Measurements from ENCODE around the gene OTUB1. TPM values are rescaled to one million over a fixed set of nuclear protein-coding genes. Genes with fewer than 3 reads are reported as not detected.
"Not testable (repeated sequence)": the region's sequence is repeated elsewhere in the genome, so short reads cannot be mapped to it uniquely, and the experiment has no call there.

OTUB1 gene
- total RNA-seq, 1 donor from 2014 or later, result 51.3 TPM

DNA sequence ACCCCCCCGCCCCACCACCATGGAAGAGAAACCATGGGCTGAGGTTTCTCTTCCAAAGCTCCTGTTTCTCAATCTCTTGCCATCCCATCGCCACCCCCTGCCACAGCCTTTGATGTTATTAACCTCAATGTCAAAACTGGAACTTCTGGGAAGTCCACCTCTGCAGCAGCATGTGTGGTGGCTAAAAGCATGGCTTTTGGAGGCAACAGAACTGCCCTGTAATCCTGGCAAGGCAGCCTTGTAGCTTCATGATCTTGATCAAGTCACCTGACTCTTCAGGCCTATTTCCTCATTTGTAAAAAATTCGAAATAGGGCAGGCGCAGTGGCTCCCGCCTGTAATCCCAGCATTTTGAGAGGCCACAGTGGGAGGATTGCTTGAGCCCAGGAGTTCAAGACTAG is 15.3 kb upstream of the OTUB1 start:
- peaks cover 5% of the 10 kb centered on the region for H3K27me3 Mint-ChIP-seq (ENCODE audit: insufficient read depth, low read depth)
- H4K20me1 ChIP-seq (ENCODE audit: low read depth), result peaks cover 8% of the 10 kb centered on the region

GRCh38 chr11:63973912-63974258 is 12.4 kb upstream of the OTUB1 start:
- H3K27me3 Mint-ChIP-seq (ENCODE audit: insufficient read depth, low read depth); H3K36me3 Mint-ChIP-seq; DNase-seq (ENCODE audit: low spot score); H3K27ac ChIP-seq; H3K9me3 ChIP-seq (ENCODE audit: low read depth); H3K4me2 ChIP-seq; H2AFZ ChIP-seq (replicated peaks); H3K36me3 ChIP-seq; H3K9ac ChIP-seq; H3K9me3 Mint-ChIP-seq: not testable (repeated sequence)
- peaks cover 14% of the 10 kb centered on the region for H3K27me3 ChIP-seq
- H3K79me2 ChIP-seq (ENCODE audit: low read depth), result peaks cover 42% of the 10 kb centered on the region
- peaks cover 30% of the 10 kb centered on the region for H3K4me1 ChIP-seq
- peak overlapping the region; percentile 27 for H3K4me3 ChIP-seq
- Mint-ChIP-seq H3K4me1 (peaks cover 39% of the 10 kb centered on the region), H3K27ac (peak overlapping the region; percentile 100), H3K4me3 (peak overlapping the region; percentile 100)
- peaks cover 53% of the 10 kb centered on the region for H3F3A ChIP-seq (ENCODE audit: low read depth)
- peaks cover 38% of the 10 kb centered on the region for H4K20me1 ChIP-seq (ENCODE audit: low read depth)

More for the DNA sequence above, 15.3 kb upstream of the OTUB1 start:
- Histone ChIP-seq H3K27ac (no peak overlapping the region), H3F3A (ENCODE audit: low read depth) (peaks cover 23% of the 10 kb centered on the region), H3K9me3 (ENCODE audit: low read depth) (no peaks in the 10 kb centered on the region), H3K4me2 (no peak overlapping the region), H3K27me3 (peaks cover 14% of the 10 kb centered on the region), H2AFZ (replicated peaks) (no peak overlapping the region), H3K4me1 (peaks cover 8% of the 10 kb centered on the region), H3K4me3 (no peak overlapping the region), H3K79me2 (ENCODE audit: low read depth) (peaks cover 13% of the 10 kb centered on the region), H3K9ac (no peak overlapping the region), H3K36me3 (no peaks in the 10 kb centered on the region)
- DNase-seq (ENCODE audit: low spot score), result no peak
- peaks cover 2% of the 10 kb centered on the region for H3K9me3 Mint-ChIP-seq
- TF ChIP-seq CTCF (IDR thresholded peaks at IDR 0.05) (no peak), EZH2phosphoT487 (IDR thresholded peaks at IDR 0.05) (no peak), EZH2 (IDR thresholded peaks at IDR 0.05) (no peak)
- no peak overlapping the region for H3K4me3 Mint-ChIP-seq
- H3K4me1 Mint-ChIP-seq, result peaks cover 16% of the 10 kb centered on the region
- no peak overlapping the region for H3K27ac Mint-ChIP-seq
- no peaks in the 10 kb centered on the region for H3K36me3 Mint-ChIP-seq

DNA sequence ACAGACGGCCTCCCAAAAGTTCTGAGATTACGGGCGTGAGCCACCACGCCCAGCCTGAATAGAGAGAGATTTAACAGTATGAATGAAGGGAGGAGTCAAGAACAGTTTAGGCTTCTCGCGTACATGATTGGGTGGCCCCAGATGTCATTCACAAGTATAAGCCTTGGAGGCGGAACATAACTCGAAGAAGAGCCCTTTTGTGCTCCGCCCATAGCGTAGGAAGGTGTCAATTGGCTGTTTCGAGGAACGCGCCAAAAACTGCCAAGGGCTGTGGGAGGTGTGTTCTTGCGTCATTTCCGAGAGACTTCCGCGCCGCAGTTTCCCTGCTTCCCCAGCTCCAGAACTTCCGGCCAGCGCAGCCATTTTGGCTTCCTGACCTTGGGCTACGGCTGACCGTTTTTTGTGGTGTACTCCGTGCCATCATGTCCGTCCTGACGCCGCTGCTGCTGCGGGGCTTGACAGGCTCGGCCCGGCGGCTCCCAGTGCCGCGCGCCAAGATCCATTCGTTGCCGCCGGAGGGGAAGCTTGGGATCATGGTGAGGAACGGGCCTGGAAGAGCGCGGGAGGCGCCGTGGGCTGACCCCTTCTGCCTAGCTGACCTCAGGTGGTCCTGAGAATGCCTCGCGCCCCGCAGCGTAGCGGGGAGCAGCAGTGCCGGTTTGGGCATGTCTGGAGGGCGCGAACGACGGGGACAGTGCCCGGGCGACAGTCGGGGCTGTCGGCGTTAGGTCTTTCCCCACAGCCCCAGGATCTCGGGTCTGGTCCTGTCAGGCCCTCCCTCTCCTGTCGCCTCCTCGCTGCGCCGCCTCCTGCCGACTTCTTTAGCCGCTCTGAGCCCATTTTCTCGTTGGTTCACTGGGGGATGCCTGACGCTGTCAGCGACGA is 11.7 kb upstream of the OTUB1 start, which contains the start of gene COX8A:
TSS of gene COX8A (plus strand) at position 362 of the 885 bp plus-strand sequence. CDS start at position 423, 61 bp downstream.
- no peak for TF ChIP-seq EZH2phosphoT487 (IDR thresholded peaks at IDR 0.05)
- TF ChIP-seq CTCF (IDR thresholded peaks at IDR 0.05), result no peak
- no peak for TF ChIP-seq EZH2 (IDR thresholded peaks at IDR 0.05)
- Mint-ChIP-seq H3K36me3 (peaks cover 3% of the 10 kb centered on the region), H3K27ac (peak within 1 kb of the TSS; percentile 100), H3K4me1 (peaks cover 41% of the 10 kb centered on the region), H3K9me3 (peaks cover 2% of the 10 kb centered on the region), H3K27me3 (ENCODE audit: insufficient read depth, low read depth) (peaks cover 6% of the 10 kb centered on the region), H3K4me3 (peak within 1 kb of the TSS; percentile 100)
- Histone ChIP-seq H3K36me3 (no peaks in the 10 kb centered on the region), H3K4me1 (peaks cover 30% of the 10 kb centered on the region), H3K27me3 (peaks cover 14% of the 10 kb centered on the region), H2AFZ (replicated peaks) (peak within 1 kb of the TSS; percentile 84), H3K79me2 (ENCODE audit: low read depth) (peaks cover 49% of the 10 kb centered on the region), H3K9ac (peak within 1 kb of the TSS; percentile 62), H3K27ac (peak within 1 kb of the TSS; percentile 79), H3K9me3 (ENCODE audit: low read depth) (no peaks in the 10 kb centered on the region), H3F3A (ENCODE audit: low read depth) (peaks cover 54% of the 10 kb centered on the region), H3K4me2 (peak within 1 kb of the TSS; percentile 98), H3K4me3 (peak within 1 kb of the TSS; percentile 72), H4K20me1 (ENCODE audit: low read depth) (peaks cover 44% of the 10 kb centered on the region)
- peak; percentile 100 for DNase-seq (ENCODE audit: low spot score)
